Measurements from ENCODE around the gene CHKB.

GRCh38 chr22:50568626-50569025 is 14.0 kb downstream of the CHKB start:
- no peak for TF ChIP-seq POLR2AphosphoS5 (IDR thresholded peaks at IDR 0.05; ENCODE audit: borderline replicate concordance, low read depth, low read length)
- TF ChIP-seq EZH2 (IDR thresholded peaks at IDR 0.05) = no peak
- no peak for TF ChIP-seq FOXP2 (optimal IDR thresholded peaks at IDR 0.05; ENCODE audit: control extremely low read depth, extremely low read length, insufficient read depth)

Data from SK-N-MC (cell line).